GM12878 (cell line): ENCODE data around the gene NR3C1. TPM values are rescaled to one million over a fixed set of nuclear protein-coding genes. Genes with fewer than 3 reads are reported as not detected.

Experiments
- ATAC-seq: fragments of 200-7000 bp; cut with Tn5 transposase; 3 replicates; pipeline ENCODE4 v1.9.1; 2020; ENCODE audit warnings: mild to moderate bottlenecking, moderate library complexity
- BruUV-seq: library from RNA; stranded (reverse); fragments of 400-500 nt; replicated peaks from 2 replicates; lab custom pipeline; 2021; lab: Mats Ljungman, UMichigan
- CTCF ChIA-PET: fragments of 300-600 bp; sonication (Branson Sonifier 250); formaldehyde crosslinking; extraction: SDS; loops from one replicate; lab custom pipeline; 2021; ENCODE audit warnings: inconsistent platforms; lab: Yijun Ruan, JAX
- POLR2A ChIA-PET: fragments of 350-600 bp; formaldehyde crosslinking; extraction: SDS; loops from one replicate; lab custom pipeline; 2021; ENCODE audit warnings: inconsistent platforms; lab: Charles Lee
- RAD21 ChIA-PET: fragments of 300-600 bp; sonication (Branson Sonifier 250); formaldehyde crosslinking; loops from one replicate; lab custom pipeline; 2023; ENCODE audit warnings: antibody characterized with exemption; ENCODE audit not compliant: unreplicated experiment; lab: Charles Lee
- SMC1A ChIA-PET: fragments of 300-600 bp; sonication (Branson Sonifier 250); formaldehyde crosslinking; loops from one replicate; lab custom pipeline; 2023; ENCODE audit not compliant: unreplicated experiment, uncharacterized antibody; lab: Charles Lee
- DNase-seq: peaks from one replicate; pipeline ENCODE4 v3.0.0-alpha.2; 2011; ENCODE audit warnings: low read depth, low spot score
- FAIRE-seq: peaks from 3 replicates; lab custom pipeline; 2011; peaks lifted over from hg19 to GRCh38; lab: Jason Lieb, UNC
- H2AFZ ChIP-seq: 2 replicates; pipeline ENCODE4 v1.6.0; 2011; ENCODE audit warnings: low read depth, low read length, control low read depth; ENCODE audit not compliant: control insufficient read depth
- H3K27ac ChIP-seq: 2 replicates; pipeline ENCODE4 v1.5.1; 2011; ENCODE audit warnings: control low read depth; ENCODE audit not compliant: control insufficient read depth, insufficient read depth
- H3K27me3 ChIP-seq, 2 experiments: replicated peaks in 1 of 2; 2 replicates each; pipeline versions ENCODE4 v1.6.0 to v1.6.1; 2011; ENCODE audit warnings: low read length in 1 of 2; ENCODE audit not compliant: control insufficient read depth in 2 of 2, insufficient read depth in 2 of 2
- H3K36me3 ChIP-seq, 2 experiments: 2 replicates each; pipeline ENCODE4 v1.5.1; 2011; ENCODE audit warnings: low read length in 1 of 2; ENCODE audit not compliant: control insufficient read depth in 2 of 2, insufficient read depth in 2 of 2
- H3K4me1 ChIP-seq: 2 replicates; pipeline ENCODE4 v1.6.1; 2011; ENCODE audit warnings: mild to moderate bottlenecking, low read length, moderate library complexity, mixed read lengths; ENCODE audit not compliant: control insufficient read depth, insufficient read depth
- H3K4me2 ChIP-seq: 2 replicates; pipeline ENCODE4 v1.6.0; 2011; ENCODE audit warnings: control low read depth; ENCODE audit not compliant: control insufficient read depth, insufficient read depth
- H3K4me3 ChIP-seq: fragments of 200-600 bp; sonication (generic); 2 replicates; pipeline ENCODE4 v1.5.1; 2016
- H3K79me2 ChIP-seq: 2 replicates; pipeline ENCODE4 v1.6.0; 2011; ENCODE audit warnings: low read length; ENCODE audit not compliant: control insufficient read depth, insufficient read depth
- H3K9ac ChIP-seq: 2 replicates; pipeline ENCODE4 v1.8.0; 2011; ENCODE audit warnings: low read length, control low read depth, mixed read lengths; ENCODE audit not compliant: control insufficient read depth, insufficient read depth
- H3K9me3 ChIP-seq: replicated peaks from 3 replicates; pipeline ENCODE4 v1.5.1; 2011; ENCODE audit warnings: mild to moderate bottlenecking, low read length; ENCODE audit not compliant: control insufficient read depth, insufficient read depth
- H4K20me1 ChIP-seq: 2 replicates; pipeline ENCODE4 v1.6.0; 2011; ENCODE audit not compliant: control insufficient read depth, insufficient read depth
- CBX5 ChIP-seq: sonication (generic); IDR thresholded peaks from 2 replicates; pipeline ENCODE4 v1.6.1; 2016; ENCODE audit warnings: low read depth, moderate library complexity, mild to moderate bottlenecking, inconsistent platforms
- HDAC6 ChIP-seq: fragments of 200-600 bp; sonication (generic); IDR thresholded peaks from one replicate; pipeline ENCODE4 v1.8.0; 2017; ENCODE audit warnings: antibody characterized with exemption; ENCODE audit not compliant: unreplicated experiment
- POLR2A ChIP-seq: IDR thresholded peaks from 2 replicates; pipeline ENCODE4 v1.6.1; 2011; ENCODE audit warnings: low read depth, mild to moderate bottlenecking, low read length
- RELB ChIP-seq: fragments of 450-650 bp; IDR thresholded peaks from 2 replicates; pipeline ENCODE4 v1.6.1; 2017; ENCODE audit warnings: low read depth, mild to moderate bottlenecking, moderate library complexity
- SP1 ChIP-seq: IDR thresholded peaks from one replicate; pipeline ENCODE4 v1.6.1; 2011; ENCODE audit warnings: low read depth, low read length
- TCF3 ChIP-seq: IDR thresholded peaks from 2 replicates; pipeline ENCODE4 v1.6.1; 2012; ENCODE audit warnings: low read depth, mild to moderate bottlenecking, low read length, borderline replicate concordance; ENCODE audit not compliant: insufficient read depth
- USF2 ChIP-seq: IDR thresholded peaks from 2 replicates; pipeline ENCODE4 v1.6.1; 2011; ENCODE audit warnings: low read depth, low read length, improper control_type of control experiment, borderline replicate concordance
- ZZZ3 ChIP-seq: IDR thresholded peaks from 2 replicates; pipeline ENCODE4 v1.6.1; 2011; ENCODE audit warnings: low read depth; ENCODE audit not compliant: control insufficient read depth, insufficient read length
- WGBS: methylation state at CpG from one replicate; pipeline ENCODE4 v1.1.6; 2016; ENCODE audit warnings: low lambda C conversion rate; ENCODE audit not compliant: insufficient replicate concordance, insufficient coverage; ENCODE audit errors: missing lambda C conversion rate; 5-methylcytosine and 5-hydroxymethylcytosine counted together
- in situ Hi-C: fragments of 300-500 bp; cut with MboI; formaldehyde crosslinking; loops from 9 replicates; pipeline ENCODE4 v1.14.3; 2018; ENCODE audit warnings: mixed read lengths
- intact Hi-C: fragments of 100-400 bp; cut with micrococcal nuclease; formaldehyde crosslinking; loops from one replicate; pipeline ENCODE4 v1.14.2; 2022; ENCODE audit not compliant: unreplicated experiment
- polyA plus RNA-seq, 11 experiments: library from polyadenylated mRNA; depleted of rRNA in 4 of 11; unstranded in 6 of 11; stranded (reverse) in 5 of 11; fragments of >200 nt; fragmentation: Nextera tagmentation in 4 of 11; fragmentation: Illumina TruSeq in 1 of 11; extraction: Ambion mirVana in 4 of 11; extraction: Trizol in 1 of 11; gene quantifications; 1 replicate in 1 of 11; 2 replicates in 10 of 11; pipeline versions ENCODE4 v1.2.1 to v1.2.3, GENCODE V29; 2011 to 2016; ENCODE audit warnings: inconsistent platforms in 2 of 11, missing spikeins in 2 of 11, low read depth in 1 of 11
- total RNA-seq, 4 experiments: library from RNA; depleted of rRNA in 3 of 4; stranded (reverse); fragments of >200 nt in 3 of 4; fragmentation: Illumina TruSeq in 1 of 4; extraction: Trizol in 1 of 4; gene quantifications; 2 replicates each; pipeline versions ENCODE4 v1.2.1 to v1.2.3, GENCODE V29; 2013 to 2021
- TF ChIP-seq, protein P1 (sequence below), 3 experiments: IDR thresholded peaks in 2 of 3; conservative IDR thresholded peaks in 1 of 3; 2 replicates each; pipeline ENCODE4 v1.5.1; 2011; ENCODE audit warnings: low read depth in 3 of 3, low read length in 3 of 3, mild to moderate bottlenecking in 3 of 3, control low read depth in 2 of 3, moderate library complexity in 2 of 3, inconsistent platforms in 1 of 3, mixed read lengths in 1 of 3; ENCODE audit not compliant: control insufficient read depth in 2 of 3, insufficient read depth in 1 of 3; ENCODE audit errors: extremely low read depth in 1 of 3

The NR3C1 gene
- total and polyA plus RNA-seq, 10 of the 15 experiments (the other 5 are each of a cell fraction or from before 2014, with no cell fraction given) = 49.7 to 141 (median 109) TPM

GRCh38 chr5:143443330-143443729, 39.8 kb upstream of the NR3C1 start:
- ATAC-seq (no peak), FAIRE-seq (no peak), DNase-seq (no peak)
- H3K4me1 ChIP-seq = no peaks in the 10 kb centered on the region
- H3K27ac ChIP-seq = no peak overlapping the region
- H2AFZ ChIP-seq = no peak overlapping the region
- intact Hi-C loops = no loop called here
- ChIA-PET POLR2A (no interaction called here), SMC1A (interaction anchor here (1.3 to 1.9 kb wide), 2 partner anchors 10 to 130 kb away, joined by 3 to 6 read pairs; no protein-coding TSS in a partner anchor), RAD21 (interaction anchor here (0.9 kb wide), 1 partner anchor 149 kb away, joined by 3 read pairs; no protein-coding TSS in a partner anchor), CTCF (interaction anchor here (0.6 kb wide), 1 partner anchor 737 kb away, joined by 3 read pairs; no protein-coding TSS in a partner anchor)
- no peaks in the 10 kb centered on the region for H3K27me3 ChIP-seq
- no peaks in the 10 kb centered on the region for H3K9me3 ChIP-seq
- in situ Hi-C loops = no loop called here
- WGBS = 94% methylated on average over 1 of the region's 1 CpG
- H3K4me3 ChIP-seq = no peak overlapping the region
- H3K36me3 ChIP-seq = no peaks in the 10 kb centered on the region
- no TSS peak for BruUV-seq
- H3K4me2 ChIP-seq = no peak overlapping the region
- H4K20me1 ChIP-seq = no peaks in the 10 kb centered on the region
- H3K9ac ChIP-seq = no peak overlapping the region
- TF ChIP-seq CBX5 (no peak), TCF3 (no peak), USF2 (no peak), ZZZ3 (no peak), SP1 (no peak)
- no peaks in the 10 kb centered on the region for H3K79me2 ChIP-seq

GRCh38 chr5:143442385-143442784, 38.9 kb upstream of the NR3C1 start:
- no peak overlapping the region for H2AFZ ChIP-seq
- ATAC-seq (no peak), FAIRE-seq (no peak), DNase-seq (no peak)
- H3K36me3 ChIP-seq = no peaks in the 10 kb centered on the region
- no peaks in the 10 kb centered on the region for H3K4me1 ChIP-seq
- H3K4me3 ChIP-seq = no peak overlapping the region
- no peaks in the 10 kb centered on the region for H3K27me3 ChIP-seq
- POLR2A ChIA-PET = interaction anchor here (0.6 to 1.5 kb wide), 2 partner anchors 42 to 76 kb away, joined by 3 read pairs; no protein-coding TSS in a partner anchor
- no peaks in the 10 kb centered on the region for H4K20me1 ChIP-seq
- CTCF ChIA-PET = interaction anchor here (0.9 kb wide), 1 partner anchor 382 kb away, joined by 3 read pairs; no protein-coding TSS in a partner anchor
- intact Hi-C loops = no loop called here
- SMC1A ChIA-PET = interaction anchor here (0.8 to 2.2 kb wide), 10 partner anchors 10 to 386 kb away, joined by 3 to 8 read pairs (median 3); no protein-coding TSS in a partner anchor
- H3K27ac ChIP-seq = no peak overlapping the region
- H3K4me2 ChIP-seq = no peak overlapping the region
- RAD21 ChIA-PET = no interaction called here
- no peak for TF ChIP-seq POLR2A
- no peak for TF ChIP-seq HDAC6
- TF ChIP-seq, protein P1, sequence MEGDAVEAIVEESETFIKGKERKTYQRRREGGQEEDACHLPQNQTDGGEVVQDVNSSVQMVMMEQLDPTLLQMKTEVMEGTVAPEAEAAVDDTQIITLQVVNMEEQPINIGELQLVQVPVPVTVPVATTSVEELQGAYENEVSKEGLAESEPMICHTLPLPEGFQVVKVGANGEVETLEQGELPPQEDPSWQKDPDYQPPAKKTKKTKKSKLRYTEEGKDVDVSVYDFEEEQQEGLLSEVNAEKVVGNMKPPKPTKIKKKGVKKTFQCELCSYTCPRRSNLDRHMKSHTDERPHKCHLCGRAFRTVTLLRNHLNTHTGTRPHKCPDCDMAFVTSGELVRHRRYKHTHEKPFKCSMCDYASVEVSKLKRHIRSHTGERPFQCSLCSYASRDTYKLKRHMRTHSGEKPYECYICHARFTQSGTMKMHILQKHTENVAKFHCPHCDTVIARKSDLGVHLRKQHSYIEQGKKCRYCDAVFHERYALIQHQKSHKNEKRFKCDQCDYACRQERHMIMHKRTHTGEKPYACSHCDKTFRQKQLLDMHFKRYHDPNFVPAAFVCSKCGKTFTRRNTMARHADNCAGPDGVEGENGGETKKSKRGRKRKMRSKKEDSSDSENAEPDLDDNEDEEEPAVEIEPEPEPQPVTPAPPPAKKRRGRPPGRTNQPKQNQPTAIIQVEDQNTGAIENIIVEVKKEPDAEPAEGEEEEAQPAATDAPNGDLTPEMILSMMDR (IDR thresholded peaks at IDR 0.05 in 2 of 3, conservative IDR thresholded peaks at IDR 0.05 in 1 of 3; ENCODE audit: control insufficient read depth in 2 of 3, extremely low read depth in 1 of 3, insufficient read depth in 1 of 3, low read depth in 3 of 3, low read length in 3 of 3) = no peak
- TF ChIP-seq RELB = no peak
- TF ChIP-seq, all 136 proteins: peak for 0
- Histone ChIP-seq H3K79me2 (no peaks in the 10 kb centered on the region), H3K9ac (no peak overlapping the region), H3K9me3 (no peaks in the 10 kb centered on the region)
- in situ Hi-C loops = no loop called here
- WGBS = 95% methylated on average over 2 of the region's 2 CpGs
- no TSS peak for BruUV-seq
